ENCODE data around the gene RMND5A.

GRCh38 chr2:86775338-86775737 lies 55.2 kb downstream of the RMND5A start:
- TF ChIP-seq CTCF (IDR thresholded peaks at IDR 0.05): no peak
- no peak for TF ChIP-seq POLR2A (IDR thresholded peaks at IDR 0.05)

All from body of pancreas (tissue), 4 donors.